K562 (cell line): Measurements from ENCODE around the gene FGGY. TPM values are rescaled to one million over a fixed set of nuclear protein-coding genes. Genes with fewer than 3 reads are reported as not detected.

Experiments used
- ATAC-seq: fragments of 200-7000 bp; cut with Tn5 transposase; 3 replicates; pipeline ENCODE4 v1.9.1; 2020; ENCODE audit warnings: moderate library complexity
- BruUV-seq: library from RNA; stranded (reverse); fragments of 400-500 nt; replicated peaks from 2 replicates; lab custom pipeline; 2021; lab: Mats Ljungman, UMichigan
- CTCF ChIA-PET: fragments of 300-600 bp; formaldehyde crosslinking; extraction: SDS; loops from one replicate; lab custom pipeline; 2021; ENCODE audit warnings: low intra/inter-chr PET ratio; lab: Yijun Ruan, JAX
- POLR2A ChIA-PET: fragments of 300-600, 350-650 bp; sonication (Branson Sonifier 250); formaldehyde crosslinking; extraction: SDS; loops from one replicate; lab custom pipeline; 2021; ENCODE audit warnings: antibody characterized with exemption, inconsistent platforms; lab: Yijun Ruan, JAX
- DNase-seq, 4 experiments: peaks; one replicate each; pipeline versions ENCODE4 v3.0.0 to v3.0.0-alpha.2; 2011 to 2018; ENCODE audit warnings: low spot score in 3 of 4, mixed read lengths in 3 of 4; ENCODE audit errors: extremely low read depth in 1 of 4
- FAIRE-seq: peaks from 2 replicates; lab custom pipeline; 2011; peaks lifted over from hg19 to GRCh38; lab: Jason Lieb, UNC
- H2AFZ ChIP-seq: 2 replicates; pipeline ENCODE4 v1.6.0; 2011; ENCODE audit warnings: low read depth, low read length, control low read depth, inconsistent platforms
- H3K27ac ChIP-seq: fragments of 200-600 bp; 3 replicates; pipeline ENCODE4 v1.8.0; 2011; ENCODE audit warnings: low read depth, mild to moderate bottlenecking, control low read depth, inconsistent platforms, low read length, moderate library complexity, mixed read lengths; ENCODE audit errors: extremely low read depth
- H3K27me3 ChIP-seq, 2 experiments: fragments of 300-600 bp in 1 of 2; 2 replicates in 1 of 2; 3 replicates in 1 of 2; pipeline versions ENCODE4 v1.6.0 to v1.8.0; 2011; ENCODE audit warnings: inconsistent platforms in 2 of 2, low read length in 2 of 2, mild to moderate bottlenecking in 1 of 2, mixed read lengths in 1 of 2, moderate library complexity in 1 of 2; ENCODE audit not compliant: control insufficient read depth in 2 of 2, insufficient read depth in 2 of 2
- H3K36me3 ChIP-seq: fragments of 300-600 bp; 3 replicates; pipeline ENCODE4 v1.8.0; 2011; ENCODE audit warnings: mild to moderate bottlenecking, low read length, inconsistent platforms; ENCODE audit not compliant: control insufficient read depth, insufficient read depth
- H3K4me1 ChIP-seq, 2 experiments: fragments of 200-600 bp in 1 of 2; replicated peaks in 1 of 2; 2 replicates in 1 of 2; 3 replicates in 1 of 2; pipeline versions ENCODE4 v1.5.1 to v1.8.0; 2011; ENCODE audit warnings: inconsistent platforms in 2 of 2, low read length in 2 of 2, mild to moderate bottlenecking in 1 of 2, mixed read lengths in 1 of 2, moderate library complexity in 1 of 2; ENCODE audit not compliant: control insufficient read depth in 2 of 2, insufficient read depth in 2 of 2
- H3K4me2 ChIP-seq: 2 replicates; pipeline ENCODE4 v1.6.1; 2011; ENCODE audit warnings: low read length, control low read depth, inconsistent platforms, mixed read lengths; ENCODE audit not compliant: insufficient read depth
- H3K4me3 ChIP-seq: fragments of 200-600 bp; sonication (generic), shearing (Covaris generic); 2 replicates; pipeline ENCODE4 v1.5.1; 2016; ENCODE audit warnings: control low read depth, inconsistent platforms
- H3K79me2 ChIP-seq: fragments of 200-600 bp; 3 replicates; pipeline ENCODE4 v1.8.0; 2011; ENCODE audit warnings: low read length, inconsistent platforms; ENCODE audit not compliant: control insufficient read depth, insufficient read depth
- H3K9ac ChIP-seq, 2 experiments: 2 replicates each; pipeline versions ENCODE4 v1.6.0 to v1.6.1; 2011; ENCODE audit warnings: low read depth in 2 of 2, low read length in 2 of 2, control low read depth in 1 of 2, inconsistent platforms in 1 of 2, mild to moderate bottlenecking in 1 of 2, mixed read lengths in 1 of 2; ENCODE audit not compliant: insufficient read depth in 1 of 2
- H3K9me1 ChIP-seq: one replicate; pipeline ENCODE4 v1.6.0; 2011; ENCODE audit warnings: inconsistent platforms, mild to moderate bottlenecking, low read length, moderate library complexity; ENCODE audit not compliant: control insufficient read depth, insufficient read depth
- H3K9me3 ChIP-seq: replicated peaks from 2 replicates; pipeline ENCODE4 v1.5.1; 2011; ENCODE audit warnings: low read depth, low read length, inconsistent platforms; ENCODE audit not compliant: control insufficient read depth, insufficient read depth
- H4K20me1 ChIP-seq: replicated peaks from 2 replicates; pipeline ENCODE4 v1.6.1; 2011; ENCODE audit warnings: low read length, inconsistent platforms, mixed read lengths; ENCODE audit not compliant: control insufficient read depth, insufficient read depth
- CEBPB ChIP-seq: fragments of 450-650 bp; IDR thresholded peaks from 2 replicates; pipeline ENCODE4 v1.6.1; 2016; ENCODE audit warnings: missing genetic modification characterization, missing compliant biosample characterization
- CEBPG ChIP-seq, 3 experiments: fragments of 200-800 bp in 1 of 3; sonication (Bioruptor generic) in 1 of 3; sonication (generic) in 1 of 3; formaldehyde crosslinking in 1 of 3; IDR thresholded peaks in 2 of 3; conservative IDR thresholded peaks in 1 of 3; 2 replicates each; pipeline versions ENCODE4 v1.6.1 to v1.8.0; 2016 to 2022; ENCODE audit warnings: missing compliant biosample characterization in 2 of 3, missing genetic modification characterization in 2 of 3, mild to moderate bottlenecking in 1 of 3, missing genetic modification reagents in 1 of 3
- GATAD2A ChIP-seq: fragments of 450-650 bp; IDR thresholded peaks from 2 replicates; pipeline ENCODE4 v1.6.1; 2017
- MEIS2 ChIP-seq: fragments of 450-650 bp; IDR thresholded peaks from 2 replicates; pipeline ENCODE4 v1.6.1; 2014; ENCODE audit warnings: mild to moderate bottlenecking; ENCODE audit not compliant: partially characterized antibody
- SMARCE1 ChIP-seq: fragments of 450-650 bp; IDR thresholded peaks from 2 replicates; pipeline ENCODE4 v1.7.1; 2016; ENCODE audit warnings: mild to moderate bottlenecking
- SRSF9 ChIP-seq: fragments of 200-400 bp; formaldehyde crosslinking; IDR thresholded peaks from 2 replicates; pipeline ENCODE4 v1.6.1; 2017; ENCODE audit warnings: low read depth, low read length, borderline replicate concordance
- ZNF311 ChIP-seq: fragments of 250-450 bp; sonication (Bioruptor Pico); IDR thresholded peaks from 2 replicates; pipeline ENCODE4 v1.4.0; 2020; ENCODE audit warnings: mild to moderate bottlenecking, moderate library complexity
- ZNF444 ChIP-seq: fragments of 250-450 bp; sonication (Bioruptor Pico); IDR thresholded peaks from 2 replicates; pipeline ENCODE4 v1.4.0; 2020; ENCODE audit warnings: mild to moderate bottlenecking, moderate library complexity
- WGBS: fragments of 100-300 bp; shearing (Covaris generic); methylation state at CpG from one replicate; pipeline ENCODE4 v1.1.6; 2016; ENCODE audit warnings: low coverage, mixed read lengths; ENCODE audit not compliant: insufficient coverage; ENCODE audit errors: missing lambda C conversion rate; 5-methylcytosine and 5-hydroxymethylcytosine counted together
- in situ Hi-C: fragments of 300-500 bp; cut with MboI; formaldehyde crosslinking; loops from 4 replicates; pipeline ENCODE4 v1.15.0; 2018; ENCODE audit warnings: inconsistent platforms, mixed read lengths
- intact Hi-C: fragments of 100-400 bp; cut with micrococcal nuclease; formaldehyde crosslinking; loops from 2 replicates; pipeline ENCODE4 v1.14.2; 2022
- polyA plus RNA-seq, 8 experiments: library from polyadenylated mRNA; depleted of rRNA in 4 of 8; stranded (reverse) in 5 of 8; unstranded in 3 of 8; fragments of >200 nt; fragmentation: Nextera tagmentation in 2 of 8; fragmentation: Illumina TruSeq in 1 of 8; extraction: Ambion mirVana in 2 of 8; extraction: Trizol in 1 of 8; gene quantifications; 2 replicates each; pipeline versions ENCODE4 v1.2.1 to v1.2.3, GENCODE V29; 2011 to 2014; ENCODE audit warnings: inconsistent platforms in 1 of 8, missing spikeins in 1 of 8
- total RNA-seq, 7 experiments: library from RNA; depleted of rRNA in 6 of 7; stranded (reverse); fragments of >200 nt in 6 of 7; fragmentation: Illumina TruSeq in 2 of 7; extraction: Trizol in 2 of 7; gene quantifications; 2 replicates each; pipeline versions ENCODE4 v1.2.1 to v1.2.3, GENCODE V29; 2011 to 2021; ENCODE audit warnings: low replicate concordance in 1 of 7

Gene FGGY
- total and polyA plus RNA-seq, 9 of the 15 experiments (the other 6 are each of a cell fraction or from before 2014, with no cell fraction given): 9.7 to 19.2 (median 12.6) TPM

DNA sequence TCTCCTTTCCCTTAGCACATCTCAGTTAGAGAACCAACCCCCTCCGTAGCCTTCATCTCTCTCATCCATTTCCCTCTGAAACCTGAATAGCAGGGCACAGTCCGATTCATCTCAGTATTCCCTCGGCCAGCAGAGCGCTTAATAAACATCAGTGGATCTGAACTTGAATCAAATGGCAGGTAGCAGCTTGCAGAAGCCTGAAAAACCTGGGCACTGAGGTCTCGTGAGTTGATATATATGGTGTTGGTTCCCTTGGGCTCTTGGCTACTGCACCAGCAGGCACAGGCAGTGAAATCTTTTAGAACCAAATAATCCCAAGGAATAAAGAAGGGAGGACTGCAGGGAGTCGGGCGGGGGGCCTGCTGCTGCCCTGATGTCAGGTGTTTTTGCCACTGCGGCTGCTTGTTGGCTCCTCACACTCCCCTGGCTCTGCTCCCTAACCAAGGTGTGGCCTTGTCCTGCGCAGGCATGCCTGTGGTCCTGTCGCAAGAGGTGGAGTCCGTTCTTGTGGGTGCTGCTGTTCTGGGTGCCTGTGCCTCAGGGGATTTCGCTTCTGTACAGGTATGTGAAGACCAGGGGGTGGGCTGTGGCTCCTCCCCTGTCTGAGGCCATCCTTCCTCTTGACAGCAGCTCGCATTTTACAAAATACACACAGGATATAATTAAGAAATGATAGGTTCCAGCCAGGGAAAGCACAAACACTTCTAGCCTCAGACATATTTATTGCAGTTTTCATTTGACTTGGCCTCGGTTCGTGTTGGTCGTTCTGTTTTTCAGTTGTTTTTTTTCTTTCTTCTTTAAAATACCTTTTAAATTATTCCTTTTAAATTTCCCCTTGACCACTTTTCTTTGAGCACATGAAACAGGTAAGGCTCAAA is 376.9 kb downstream of the FGGY start:
- in situ Hi-C loops (no loop called here), intact Hi-C loops (no loop called here)
- no peak for DNase-seq
- no peaks in the 10 kb centered on the region for H3K9me3 ChIP-seq
- no peak overlapping the region for H2AFZ ChIP-seq
- no peak overlapping the region for H3K4me2 ChIP-seq
- no TSS peak for BruUV-seq
- ATAC-seq: no peak
- H3K4me1 ChIP-seq: no peaks in the 10 kb centered on the region
- H3K79me2 ChIP-seq: no peaks in the 10 kb centered on the region
- H3K4me3 ChIP-seq: no peak overlapping the region
- no peak overlapping the region for H3K9ac ChIP-seq
- no peaks in the 10 kb centered on the region for H4K20me1 ChIP-seq
- no peaks in the 10 kb centered on the region for H3K36me3 ChIP-seq
- peaks cover 6% of the 10 kb centered on the region in 2 experiments; a peak in 4 of 5 replicates for H3K27me3 ChIP-seq
- WGBS: 15% methylated on average over 14 of the region's 16 CpGs
- CTCF ChIA-PET: no interaction called here
- POLR2A ChIA-PET: interaction anchor here (0.9 kb wide), 1 partner anchor 16 kb away, joined by 5 read pairs; no protein-coding TSS in a partner anchor
- H3K9me1 ChIP-seq: no peaks in the 10 kb centered on the region
- no peak overlapping the region for H3K27ac ChIP-seq
- TF ChIP-seq ZNF311 (CRISPR knock-in tag): no peak
- no peak for TF ChIP-seq SMARCE1
- TF ChIP-seq ZNF444: no peak
- TF ChIP-seq GATAD2A: no peak
- no peak for FAIRE-seq

DNA sequence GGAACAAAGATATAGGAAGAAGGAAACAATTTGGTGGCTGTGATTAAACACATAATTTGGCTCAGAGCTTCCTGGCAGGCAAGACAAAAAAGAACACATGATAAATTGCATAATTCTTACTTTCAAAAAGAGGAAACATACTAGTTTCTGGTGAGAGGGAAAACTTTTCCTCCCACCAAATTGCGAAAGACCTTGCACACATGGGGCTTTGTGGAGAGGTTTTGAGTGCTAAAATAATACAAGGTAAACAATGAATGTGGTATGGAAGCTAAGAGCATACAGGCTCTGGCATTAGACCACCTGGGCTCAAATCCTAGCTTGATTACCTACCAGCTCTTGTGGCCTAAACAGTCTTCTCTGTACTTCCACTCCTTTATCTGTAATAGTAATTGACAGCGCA is 377.7 kb downstream of the FGGY start:
- ChIA-PET POLR2A (interaction anchor here (0.8 to 0.9 kb wide), 2 partner anchors 15 to 18 kb away, joined by 3 to 5 read pairs; no protein-coding TSS in a partner anchor), CTCF (no interaction called here)
- Histone ChIP-seq H3K79me2 (no peaks in the 10 kb centered on the region), H3K36me3 (no peaks in the 10 kb centered on the region), H3K9me1 (no peaks in the 10 kb centered on the region), H3K9me3 (no peaks in the 10 kb centered on the region), H3K9ac (no peak overlapping the region), H3K27ac (no peak overlapping the region), H3K4me2 (no peak overlapping the region), H4K20me1 (no peaks in the 10 kb centered on the region), H3K4me1 (no peaks in the 10 kb centered on the region), H3K4me3 (no peak overlapping the region), H2AFZ (no peak overlapping the region), H3K27me3 (peaks cover 6% of the 10 kb centered on the region in 2 experiments; a peak in 4 of 5 replicates)
- BruUV-seq: no TSS peak
- intact Hi-C loops (no loop called here), in situ Hi-C loops (no loop called here)
- no peak for FAIRE-seq
- 25% methylated on average over 2 of the region's 2 CpGs for WGBS
- DNase-seq: no peak
- TF ChIP-seq CEBPG (CRISPR knock-in tag; IDR thresholded peaks at IDR 0.05) (no peak), CEBPG (tag; conservative IDR thresholded peaks at IDR 0.05 in 1 of 2, IDR thresholded peaks at IDR 0.05 in 1 of 2) (peak; percentile 62 to 94), SRSF9 (no peak), CEBPB (tag) (peak; percentile 89), MEIS2 (peak; percentile 14), SMARCE1 (no peak)
- no peak for ATAC-seq
